ENCODE results near the gene TNXB. TPM values are rescaled to one million over a fixed set of nuclear protein-coding genes. Genes with fewer than 3 reads are reported as not detected.
"Not testable (repeated sequence)": the region's sequence is repeated elsewhere in the genome, so short reads cannot be mapped to it uniquely, and the experiment has no call there.

Gene TNXB
- total and polyA plus RNA-seq, 5 experiments from 2014 or later: 0.13 to 17.8 (median 14.5) TPM; not detected in 2

DNA sequence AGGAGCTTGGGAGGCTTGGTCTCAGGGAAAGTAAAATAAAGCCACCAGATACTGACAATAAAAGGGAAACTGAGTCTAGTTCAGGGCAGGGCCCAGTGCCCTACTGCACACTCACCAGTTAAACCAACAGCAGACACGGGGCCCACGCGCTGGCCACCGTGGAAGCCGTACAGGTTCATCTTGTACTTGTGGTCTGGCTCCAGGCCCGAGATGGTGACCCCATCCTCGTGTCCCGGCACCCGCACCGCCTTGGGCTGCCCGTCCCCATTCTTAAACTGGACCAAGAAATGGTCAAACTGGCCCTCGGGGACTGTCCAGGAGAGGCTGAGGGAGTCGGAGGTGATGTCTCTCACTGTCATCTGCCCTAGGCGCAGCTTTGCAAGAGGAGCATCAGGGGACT is 44.4 kb downstream of the TNXB start:
- H3K9me3 Mint-ChIP-seq: no peaks in the 10 kb centered on the region
- ATAC-seq (no peak), DNase-seq (no peak)
- H3K4me3 Mint-ChIP-seq: no peak overlapping the region
- H3K27ac Mint-ChIP-seq: peak overlapping the region in 1 of 10 donors; percentile 14
- POLR2A ChIA-PET: no interaction called here
- peaks cover 0 to 4% (median 0%) of the 10 kb centered on the region in 3 donors for H3K36me3 Mint-ChIP-seq
- H3K27me3 Mint-ChIP-seq: no peaks in the 10 kb centered on the region
- H3K4me1 Mint-ChIP-seq: no peaks in the 10 kb centered on the region

DNA sequence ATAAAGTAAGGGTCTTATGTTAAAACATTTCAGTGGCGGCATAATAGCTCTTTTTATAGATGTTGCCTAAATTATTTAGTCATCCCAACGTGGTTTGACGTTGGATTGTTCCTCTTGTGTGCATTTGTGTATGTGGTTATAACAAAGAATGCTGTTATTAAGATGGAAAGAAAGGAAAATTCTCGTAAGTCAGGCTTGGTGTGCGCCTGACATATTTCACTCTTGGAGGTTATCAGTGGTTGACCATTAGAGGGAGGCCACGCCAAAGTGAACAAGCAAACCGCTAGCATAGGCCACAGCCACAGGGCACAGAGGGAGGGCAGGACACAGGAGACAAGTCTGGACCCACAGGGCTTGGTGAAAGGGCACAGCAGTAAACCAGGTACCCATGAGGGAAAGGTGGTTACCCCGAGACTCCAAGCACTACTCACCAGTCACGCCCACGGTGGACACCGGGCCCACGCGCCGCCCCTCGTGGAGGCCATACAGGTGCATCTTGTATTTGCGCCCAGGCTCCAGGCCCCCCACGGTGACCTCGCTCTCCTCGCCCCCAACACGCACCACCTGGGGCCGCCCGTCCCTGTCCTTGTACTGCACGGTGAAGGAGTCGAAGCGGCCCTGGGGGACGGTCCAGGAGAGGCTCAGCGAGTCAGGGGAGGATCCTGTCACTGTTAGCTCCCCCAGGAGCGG is 48.0 kb downstream of the TNXB start:
- ATAC-seq (no peak), DNase-seq (no peak)
- Mint-ChIP-seq H3K4me3 (no peak overlapping the region), H3K4me1 (no peaks in the 10 kb centered on the region), H3K27ac (no peak overlapping the region), H3K9me3 (no peaks in the 10 kb centered on the region), H3K36me3 (no peaks in the 10 kb centered on the region), H3K27me3 (peaks cover 0 to 8% (median 0%) of the 10 kb centered on the region in 5 donors)
- POLR2A ChIA-PET: no interaction called here

GRCh38 chr6:32058511-32058963 is 50.6 kb downstream of the TNXB start:
- Mint-ChIP-seq H3K36me3 (no peaks in the 10 kb centered on the region), H3K9me3 (no peaks in the 10 kb centered on the region), H3K4me3 (no peak overlapping the region), H3K27ac (no peak overlapping the region), H3K4me1 (peaks cover 0 to 1% (median 0%) of the 10 kb centered on the region in 4 donors), H3K27me3 (peaks cover 0 to 8% (median 0%) of the 10 kb centered on the region in 5 donors)
- DNase-seq: no peak
- POLR2A ChIA-PET: no interaction called here
- ATAC-seq: no peak

GRCh38 chr6:32057966-32058365 is 51.2 kb downstream of the TNXB start:
- no peak overlapping the region for H3K27ac Mint-ChIP-seq
- no peaks in the 10 kb centered on the region for H3K9me3 Mint-ChIP-seq
- POLR2A ChIA-PET: no interaction called here
- peaks cover 0 to 1% (median 0%) of the 10 kb centered on the region in 4 donors for H3K4me1 Mint-ChIP-seq
- H3K27me3 Mint-ChIP-seq: peaks cover 0 to 8% (median 0%) of the 10 kb centered on the region in 5 donors
- DNase-seq (no peak), ATAC-seq (no peak)
- no peaks in the 10 kb centered on the region for H3K36me3 Mint-ChIP-seq
- no peak overlapping the region for H3K4me3 Mint-ChIP-seq

DNA sequence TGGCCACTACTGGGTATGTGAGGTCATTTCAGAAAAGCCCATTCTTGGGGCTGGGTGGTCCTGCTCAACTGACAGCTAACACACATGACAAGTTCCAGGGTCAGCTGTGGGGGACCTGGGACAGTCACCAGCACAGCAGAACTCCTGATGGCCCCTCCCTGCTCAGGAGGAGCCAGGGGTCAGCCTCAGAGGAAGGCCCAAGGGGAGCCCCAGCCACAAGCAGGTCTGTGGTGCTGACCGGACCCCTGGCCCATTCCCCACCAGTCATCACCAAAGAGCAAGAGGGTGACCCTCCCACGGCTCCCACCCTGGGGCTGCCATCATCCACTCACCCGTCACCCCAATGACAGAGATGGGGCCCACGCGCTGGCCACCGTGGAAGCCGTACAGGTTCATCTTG is 52.9 kb downstream of the TNXB start:
- DNase-seq (no peak), ATAC-seq (no peak)
- Mint-ChIP-seq H3K4me3 (no peak overlapping the region), H3K27me3 (peaks cover 0 to 8% (median 0%) of the 10 kb centered on the region in 5 donors), H3K27ac (no peak overlapping the region), H3K36me3 (no peaks in the 10 kb centered on the region), H3K4me1 (peaks cover 0 to 1% (median 0%) of the 10 kb centered on the region in 4 donors), H3K9me3 (no peaks in the 10 kb centered on the region)
- POLR2A ChIA-PET: no interaction called here

DNA sequence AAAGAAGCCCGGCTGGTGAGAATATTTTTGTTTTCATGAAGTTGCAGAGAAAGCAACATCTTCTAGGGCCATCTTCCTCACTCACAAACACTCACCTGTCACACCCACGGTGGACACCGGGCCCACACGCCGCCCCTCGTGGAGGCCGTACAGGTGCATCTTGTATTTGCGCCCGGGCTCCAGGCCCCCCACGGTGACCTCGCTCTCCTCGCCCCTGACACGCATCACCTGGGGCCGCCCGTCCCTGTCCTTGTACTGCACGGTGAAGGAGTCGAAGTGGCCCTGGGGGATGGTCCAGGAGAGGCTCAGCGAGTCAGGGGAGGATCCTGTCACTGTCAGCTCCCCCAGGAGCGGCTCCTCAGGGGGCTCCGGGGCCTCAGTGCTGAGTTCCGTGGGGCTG is 53.4 kb downstream of the TNXB start:
- peak overlapping the region in 1 of 10 donors; percentile 29 for H3K27ac Mint-ChIP-seq
- H3K36me3 Mint-ChIP-seq, H3K27me3 Mint-ChIP-seq, H3K9me3 Mint-ChIP-seq, DNase-seq, H3K4me1 Mint-ChIP-seq, ATAC-seq, H3K4me3 Mint-ChIP-seq, POLR2A ChIA-PET: not testable (repeated sequence)

DNA sequence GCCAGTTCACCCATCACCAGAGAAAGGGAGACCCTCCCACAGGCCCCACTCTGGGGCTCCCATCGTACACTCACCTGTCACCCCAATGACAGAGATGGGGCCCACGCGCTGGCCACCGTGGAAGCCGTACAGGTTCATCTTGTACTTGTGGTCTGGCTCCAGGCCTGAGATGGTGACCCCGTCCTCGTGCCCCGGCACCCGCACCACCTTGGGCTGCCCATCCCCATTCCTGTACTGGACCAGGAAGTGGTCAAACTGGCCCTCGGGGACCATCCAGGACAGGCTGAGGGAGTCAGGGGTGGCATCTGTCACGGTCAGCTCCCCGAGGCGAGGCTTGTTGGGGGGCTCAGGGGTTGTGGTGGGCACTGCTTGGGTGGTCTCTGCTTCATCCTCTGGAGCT is 55.8 kb downstream of the TNXB start:
- H3K4me1 Mint-ChIP-seq, H3K36me3 Mint-ChIP-seq, H3K9me3 Mint-ChIP-seq, H3K27me3 Mint-ChIP-seq, H3K27ac Mint-ChIP-seq, H3K4me3 Mint-ChIP-seq, POLR2A ChIA-PET, DNase-seq, ATAC-seq: not testable (repeated sequence)

GRCh38 chr6:32052626-32053025 is 56.5 kb downstream of the TNXB start:
- DNase-seq, POLR2A ChIA-PET, H3K27ac Mint-ChIP-seq, H3K4me3 Mint-ChIP-seq, ATAC-seq, H3K36me3 Mint-ChIP-seq, H3K27me3 Mint-ChIP-seq, H3K9me3 Mint-ChIP-seq: not testable (repeated sequence)
- peaks cover 0 to 10% (median 6%) of the 10 kb centered on the region in 4 donors for H3K4me1 Mint-ChIP-seq

- H3K27ac Mint-ChIP-seq: peak overlapping the region in 1 of 10 donors; percentile 83
- no peaks in the 10 kb centered on the region for H3K9me3 Mint-ChIP-seq
These were observed 58.6 kb downstream of the TNXB start for GRCh38 chr6:32050562-32050961.

DNA sequence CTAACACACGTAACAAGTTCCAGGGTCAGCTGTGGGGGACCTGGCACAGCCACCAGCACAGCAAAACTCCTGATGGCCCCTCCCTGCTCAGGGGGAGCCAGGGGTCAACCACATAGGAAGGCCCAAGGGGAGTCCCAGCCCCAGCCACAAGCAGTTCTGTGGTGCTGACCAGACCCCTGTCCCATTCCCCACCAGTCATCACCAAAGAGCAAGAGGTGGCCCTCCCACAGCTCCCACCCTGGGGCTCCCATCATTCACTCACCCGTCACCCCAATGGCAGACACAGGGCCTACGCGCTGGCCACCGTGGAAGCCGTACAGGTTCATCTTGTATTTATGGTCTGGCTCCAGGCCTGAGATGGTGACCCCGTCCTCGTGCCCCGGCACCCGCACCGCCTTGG is 59.4 kb downstream of the TNXB start:
- POLR2A ChIA-PET, H3K4me3 Mint-ChIP-seq, H3K27ac Mint-ChIP-seq, H3K27me3 Mint-ChIP-seq, DNase-seq, H3K9me3 Mint-ChIP-seq, ATAC-seq, H3K36me3 Mint-ChIP-seq: not testable (repeated sequence)
- H3K4me1 Mint-ChIP-seq: peaks cover 0 to 10% (median 6%) of the 10 kb centered on the region in 4 donors

More at GRCh38 chr6:32050562-32050961, 58.6 kb downstream of the TNXB start:
- Mint-ChIP-seq H3K4me3 (no peak overlapping the region), H3K4me1 (peaks cover 0 to 10% (median 6%) of the 10 kb centered on the region in 4 donors), H3K27me3 (no peaks in the 10 kb centered on the region), H3K36me3 (no peaks in the 10 kb centered on the region)
- POLR2A ChIA-PET: no interaction called here
- ATAC-seq: no peak
- DNase-seq: no peak

DNA sequence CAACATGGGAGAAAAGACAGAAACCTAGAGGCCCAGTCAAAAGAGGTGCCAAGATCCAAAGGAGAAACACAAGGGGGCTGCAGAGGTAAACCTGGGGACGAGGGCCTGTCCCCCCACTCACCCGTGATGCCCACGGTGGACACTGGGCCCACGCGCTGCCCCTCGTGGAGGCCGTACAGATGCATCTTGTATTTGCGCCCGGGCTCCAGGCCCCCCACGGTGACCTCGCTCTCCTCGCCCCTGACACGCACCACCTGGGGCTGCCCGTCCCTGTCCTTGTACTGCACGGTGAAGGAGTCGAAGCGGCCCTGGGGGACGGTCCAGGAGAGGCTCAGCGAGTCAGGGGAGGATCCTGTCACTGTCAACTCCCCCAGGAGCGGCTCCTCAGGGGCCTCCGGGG is 60.0 kb downstream of the TNXB start:
- H3K36me3 Mint-ChIP-seq, H3K4me3 Mint-ChIP-seq, H3K27me3 Mint-ChIP-seq, H3K9me3 Mint-ChIP-seq, DNase-seq, POLR2A ChIA-PET, ATAC-seq: not testable (repeated sequence)
- H3K27ac Mint-ChIP-seq: peak overlapping the region in 2 of 10 donors; percentile 56 to 85
- peaks cover 0 to 10% (median 6%) of the 10 kb centered on the region in 4 donors for H3K4me1 Mint-ChIP-seq

DNA sequence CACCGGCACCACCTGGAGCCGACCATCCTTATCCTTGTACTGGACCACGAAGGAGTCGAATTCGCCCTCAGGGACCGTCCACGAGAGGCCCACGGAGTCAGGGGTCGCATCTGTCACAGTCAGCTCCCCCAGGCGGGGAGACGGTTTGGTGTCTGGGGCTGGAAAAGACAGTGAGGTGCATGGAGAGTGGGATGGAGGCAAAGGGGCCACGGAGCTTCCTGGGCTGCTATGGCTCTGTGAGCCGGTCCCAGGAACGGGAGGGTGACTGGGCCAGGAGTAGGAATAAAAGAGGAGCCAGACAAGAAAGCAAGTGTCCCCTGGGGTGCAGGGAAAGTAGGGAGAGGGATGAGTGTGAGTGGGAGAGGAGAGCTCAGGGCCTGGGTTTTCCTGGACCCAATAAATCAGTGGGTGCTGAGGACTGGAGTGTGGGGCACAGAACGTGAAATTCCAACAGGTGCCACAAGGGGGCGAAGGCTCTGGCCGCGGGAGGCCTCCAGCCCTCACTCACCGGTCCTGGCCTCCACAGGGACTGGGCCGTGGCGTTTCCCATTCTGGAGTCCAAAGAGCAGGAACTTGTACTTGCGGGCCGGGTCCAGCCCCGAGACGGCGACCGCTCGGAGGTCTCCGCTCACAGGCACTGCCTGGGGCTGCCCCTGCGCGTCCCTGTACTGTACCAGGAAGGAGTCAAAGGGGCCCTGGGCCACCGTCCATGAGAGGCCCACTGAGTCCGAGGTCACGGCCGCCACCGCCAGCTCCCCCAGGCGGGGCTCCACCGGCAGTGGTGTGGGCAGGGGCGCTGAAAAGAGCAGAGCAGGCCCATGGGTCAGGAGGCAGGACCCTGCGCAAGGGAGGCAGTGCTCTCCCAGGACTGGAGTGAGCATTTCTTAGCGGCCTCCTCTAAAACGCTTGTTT is 61.0 kb downstream of the TNXB start:
- Mint-ChIP-seq H3K9me3 (no peaks in the 10 kb centered on the region), H3K36me3 (no peaks in the 10 kb centered on the region), H3K4me3 (peak overlapping the region in 3 of 10 donors; percentile 45 to 65 (median 53)), H3K27ac (peak overlapping the region in 4 of 10 donors; percentile 27 to 80 (median 49)), H3K27me3 (no peaks in the 10 kb centered on the region), H3K4me1 (peaks cover 0 to 10% (median 5%) of the 10 kb centered on the region in 4 donors)
- peak; percentile 80 to 95 for ATAC-seq
- peak; percentile 21 to 76 (median 60) for DNase-seq
- POLR2A ChIA-PET: no interaction called here

- no peak overlapping the region for H3K27ac Mint-ChIP-seq
- no peaks in the 10 kb centered on the region for H3K36me3 Mint-ChIP-seq
- no peaks in the 10 kb centered on the region for H3K9me3 Mint-ChIP-seq
- ATAC-seq: no peak
- H3K4me3 Mint-ChIP-seq: peak overlapping the region in 1 of 10 donors; percentile 53
- DNase-seq: no peak
- H3K4me1 Mint-ChIP-seq: peaks cover 0 to 10% (median 5%) of the 10 kb centered on the region in 4 donors
- H3K27me3 Mint-ChIP-seq: no peaks in the 10 kb centered on the region
- POLR2A ChIA-PET: no interaction called here
These were observed 61.6 kb downstream of the TNXB start for GRCh38 chr6:32047539-32047854.

All from naive thymus-derived CD8-positive, alpha-beta T cell (primary cell).